ENCODE data around the gene GBX1.

GBX1 gene

DNA sequence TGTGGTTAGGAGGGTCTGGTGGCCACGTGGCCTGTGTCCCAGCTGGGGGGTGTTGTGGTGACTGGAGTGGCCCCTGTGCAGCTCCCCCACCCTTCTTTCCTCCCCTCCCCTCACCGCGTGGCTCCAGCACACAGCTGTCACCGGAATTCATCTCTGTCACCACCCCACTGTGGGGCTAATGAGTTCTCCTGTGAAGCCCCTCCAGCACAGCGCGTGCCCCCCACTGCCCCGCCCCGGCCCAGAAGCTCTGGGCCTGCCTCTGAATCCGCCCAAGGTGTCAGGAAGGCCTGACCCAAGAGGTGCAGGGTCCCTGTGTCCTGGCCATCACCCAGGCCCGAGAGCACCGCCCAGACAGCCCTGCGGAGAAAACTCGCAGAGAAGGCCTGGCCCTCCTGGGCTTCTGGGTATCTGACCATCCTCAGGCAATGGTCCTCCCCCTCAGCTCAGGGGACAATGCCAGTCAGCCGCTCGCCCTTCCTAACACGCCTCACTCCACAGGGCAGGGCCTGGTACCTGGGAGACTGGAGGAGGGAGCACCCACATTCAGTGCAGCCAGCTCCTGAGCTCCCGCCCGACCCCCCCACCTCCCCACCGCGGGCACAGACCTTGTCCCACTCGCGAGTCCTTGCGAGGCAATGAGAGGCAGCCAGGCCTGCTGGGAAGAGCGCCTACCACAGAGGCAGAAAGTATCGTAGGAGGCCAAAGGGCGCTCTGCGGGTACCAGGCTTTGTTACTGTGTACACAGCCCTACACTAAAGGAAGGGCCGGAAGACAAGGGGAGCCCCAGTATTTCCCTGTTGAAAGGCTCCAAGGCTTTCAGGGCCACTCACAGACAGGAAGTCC, 38.2 kb downstream of the GBX1 start:
- H3K4me3 ChIP-seq (replicated peaks in 1 of 2; ENCODE audit: low read depth in 2 of 2, low read length in 2 of 2) = no peak overlapping the region
- DNase-seq (ENCODE audit: low read depth in 2 of 2) = no peak
- no peak for TF ChIP-seq CTCF (IDR thresholded peaks at IDR 0.05; ENCODE audit: low read depth, low read length)

DNA sequence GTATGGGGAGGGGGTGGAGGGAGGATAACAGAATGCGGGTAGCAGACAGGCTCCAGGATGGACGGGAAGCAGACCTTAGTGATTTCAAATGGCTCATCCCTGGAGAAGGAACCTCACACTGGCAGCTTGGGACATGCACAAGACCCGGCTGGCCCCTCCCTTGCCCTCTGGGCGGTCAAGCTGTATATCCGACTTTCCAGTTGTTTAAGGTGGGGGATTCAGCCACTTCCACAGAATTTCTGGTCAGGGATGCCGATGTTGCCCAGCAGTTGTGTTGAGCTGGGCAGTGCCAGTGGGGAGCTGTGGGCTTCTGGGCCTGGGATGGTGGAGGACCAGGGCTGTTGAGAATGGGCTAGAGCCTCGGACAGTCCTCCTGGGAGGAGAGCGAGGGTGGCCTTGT, 38.8 kb downstream of the GBX1 start:
- no peak overlapping the region for H3K4me3 ChIP-seq (replicated peaks in 1 of 2; ENCODE audit: low read depth in 2 of 2, low read length in 2 of 2)
- DNase-seq (ENCODE audit: low read depth in 2 of 2) = no peak
- no peak for TF ChIP-seq CTCF (IDR thresholded peaks at IDR 0.05; ENCODE audit: low read depth, low read length)

- H3K4me3 ChIP-seq (replicated peaks in 1 of 2; ENCODE audit: low read depth in 2 of 2, low read length in 2 of 2) = no peak overlapping the region
- DNase-seq (ENCODE audit: low read depth in 2 of 2) = no peak
- TF ChIP-seq CTCF (IDR thresholded peaks at IDR 0.05; ENCODE audit: low read depth, low read length) = no peak
Measured at GRCh38 chr7:151128144-151128543, 39.4 kb downstream of the GBX1 start.

- no peak for DNase-seq (ENCODE audit: low read depth in 2 of 2)
- TF ChIP-seq CTCF (IDR thresholded peaks at IDR 0.05; ENCODE audit: low read depth, low read length) = no peak
- H3K4me3 ChIP-seq (replicated peaks in 1 of 2; ENCODE audit: low read depth in 2 of 2, low read length in 2 of 2) = no peak overlapping the region
Measured at GRCh38 chr7:151126491-151127137, 40.9 kb downstream of the GBX1 start.

- TF ChIP-seq CTCF (IDR thresholded peaks at IDR 0.05; ENCODE audit: low read depth, low read length) = no peak
- no peak for DNase-seq (ENCODE audit: low read depth in 2 of 2)
- peak overlapping the region; percentile 13 to 41 for H3K4me3 ChIP-seq (replicated peaks in 1 of 2; ENCODE audit: low read depth in 2 of 2, low read length in 2 of 2)
Measured at GRCh38 chr7:151125846-151126481, 41.5 kb downstream of the GBX1 start.

- H3K4me3 ChIP-seq (replicated peaks in 1 of 2; ENCODE audit: low read depth in 2 of 2, low read length in 2 of 2) = peak overlapping the region; percentile 13 to 41
- DNase-seq (ENCODE audit: low read depth in 2 of 2) = no peak
- TF ChIP-seq CTCF (IDR thresholded peaks at IDR 0.05; ENCODE audit: low read depth, low read length) = no peak
Measured at GRCh38 chr7:151125470-151125845, 42.0 kb downstream of the GBX1 start.

Measured in cardiac fibroblast (primary cell).